Choroid plexus epithelial cell (primary cell): ENCODE measurements around the gene PREX1.

Experiments used
- DNase-seq: peaks from one replicate; pipeline ENCODE4 v3.0.0-alpha.2; 2010; ENCODE audit warnings: low read depth
- H3K4me3 ChIP-seq: 2 replicates; pipeline ENCODE4 v1.5.1; 2011; ENCODE audit warnings: low read depth, mild to moderate bottlenecking, control low read depth, low read length, moderate library complexity
- TF ChIP-seq, protein P1 (sequence below): conservative IDR thresholded peaks from 2 replicates; pipeline ENCODE4 v1.5.1; 2011; ENCODE audit warnings: low read depth, mild to moderate bottlenecking, control low read depth, inconsistent platforms, low read length, moderate library complexity

PREX1 gene

DNA sequence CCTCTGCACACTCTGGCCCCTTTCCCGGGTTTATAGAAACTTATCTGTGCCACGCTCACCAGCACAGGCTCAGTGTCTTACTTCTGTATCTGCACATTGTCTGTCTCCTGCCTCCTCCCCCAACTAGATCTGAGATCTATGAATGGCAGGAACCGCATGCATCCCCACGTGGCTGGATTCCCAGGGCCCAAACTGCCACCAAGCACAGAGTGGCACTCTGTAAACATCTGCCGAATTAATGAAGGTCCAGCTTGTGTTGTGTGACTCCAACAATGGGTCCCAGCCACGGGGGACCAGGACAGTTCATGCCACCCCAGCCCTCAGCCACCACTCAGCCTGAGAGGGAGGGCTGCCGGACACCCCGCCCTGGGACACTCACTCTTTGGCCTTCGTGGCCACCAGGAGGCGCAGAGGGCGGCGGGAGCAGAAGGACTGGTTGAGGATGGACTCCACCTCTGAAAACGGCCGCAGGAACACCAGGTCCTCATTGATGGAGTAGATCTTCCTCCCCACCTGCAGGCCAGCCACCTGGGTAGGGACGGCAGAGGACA, 171.1 kb downstream of the PREX1 start:
- no peak overlapping the region for H3K4me3 ChIP-seq
- TF ChIP-seq, protein P1, sequence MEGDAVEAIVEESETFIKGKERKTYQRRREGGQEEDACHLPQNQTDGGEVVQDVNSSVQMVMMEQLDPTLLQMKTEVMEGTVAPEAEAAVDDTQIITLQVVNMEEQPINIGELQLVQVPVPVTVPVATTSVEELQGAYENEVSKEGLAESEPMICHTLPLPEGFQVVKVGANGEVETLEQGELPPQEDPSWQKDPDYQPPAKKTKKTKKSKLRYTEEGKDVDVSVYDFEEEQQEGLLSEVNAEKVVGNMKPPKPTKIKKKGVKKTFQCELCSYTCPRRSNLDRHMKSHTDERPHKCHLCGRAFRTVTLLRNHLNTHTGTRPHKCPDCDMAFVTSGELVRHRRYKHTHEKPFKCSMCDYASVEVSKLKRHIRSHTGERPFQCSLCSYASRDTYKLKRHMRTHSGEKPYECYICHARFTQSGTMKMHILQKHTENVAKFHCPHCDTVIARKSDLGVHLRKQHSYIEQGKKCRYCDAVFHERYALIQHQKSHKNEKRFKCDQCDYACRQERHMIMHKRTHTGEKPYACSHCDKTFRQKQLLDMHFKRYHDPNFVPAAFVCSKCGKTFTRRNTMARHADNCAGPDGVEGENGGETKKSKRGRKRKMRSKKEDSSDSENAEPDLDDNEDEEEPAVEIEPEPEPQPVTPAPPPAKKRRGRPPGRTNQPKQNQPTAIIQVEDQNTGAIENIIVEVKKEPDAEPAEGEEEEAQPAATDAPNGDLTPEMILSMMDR: no peak
- DNase-seq: no peak

DNA sequence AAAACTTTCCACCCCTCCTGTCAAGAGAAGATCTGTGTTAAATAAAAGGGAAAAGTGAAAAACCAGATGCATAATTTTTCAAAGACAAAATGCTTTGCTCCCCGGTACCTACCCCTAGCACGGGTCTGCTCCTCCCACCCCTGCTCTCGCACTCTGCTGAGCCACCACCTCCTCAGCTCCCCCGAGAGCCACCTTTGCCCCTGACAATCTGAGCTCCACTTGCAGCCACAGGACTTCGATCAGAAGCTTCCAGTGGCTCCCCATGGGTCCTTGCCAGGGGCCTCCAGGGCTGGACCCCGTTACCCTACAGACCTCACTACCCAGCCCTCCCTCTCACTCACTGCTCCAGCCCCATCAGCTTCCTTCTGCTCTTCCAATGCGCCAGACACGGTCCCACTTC, 171.7 kb downstream of the PREX1 start:
- TF ChIP-seq, protein P1: no peak
- no peak overlapping the region for H3K4me3 ChIP-seq
- no peak for DNase-seq

DNA sequence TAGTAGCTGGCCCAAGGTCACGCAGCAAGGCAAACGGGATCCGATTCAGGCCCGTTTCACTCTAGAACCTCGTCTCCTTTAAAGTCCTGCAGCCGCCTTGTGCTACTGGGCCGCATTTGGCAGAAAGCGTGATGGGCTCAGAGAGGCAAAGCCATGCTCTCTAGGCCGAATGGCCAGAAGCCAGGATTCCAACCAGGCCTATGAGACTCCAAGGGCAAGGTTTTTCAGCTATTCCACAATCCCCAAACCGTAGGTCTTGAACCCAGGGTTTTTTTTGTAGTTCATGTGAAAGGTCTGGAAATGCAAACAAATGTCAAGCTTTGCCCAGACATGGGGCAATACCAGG, 174.1 kb downstream of the PREX1 start:
- no peak for DNase-seq
- H3K4me3 ChIP-seq: no peak overlapping the region
- TF ChIP-seq, protein P1: no peak

DNA sequence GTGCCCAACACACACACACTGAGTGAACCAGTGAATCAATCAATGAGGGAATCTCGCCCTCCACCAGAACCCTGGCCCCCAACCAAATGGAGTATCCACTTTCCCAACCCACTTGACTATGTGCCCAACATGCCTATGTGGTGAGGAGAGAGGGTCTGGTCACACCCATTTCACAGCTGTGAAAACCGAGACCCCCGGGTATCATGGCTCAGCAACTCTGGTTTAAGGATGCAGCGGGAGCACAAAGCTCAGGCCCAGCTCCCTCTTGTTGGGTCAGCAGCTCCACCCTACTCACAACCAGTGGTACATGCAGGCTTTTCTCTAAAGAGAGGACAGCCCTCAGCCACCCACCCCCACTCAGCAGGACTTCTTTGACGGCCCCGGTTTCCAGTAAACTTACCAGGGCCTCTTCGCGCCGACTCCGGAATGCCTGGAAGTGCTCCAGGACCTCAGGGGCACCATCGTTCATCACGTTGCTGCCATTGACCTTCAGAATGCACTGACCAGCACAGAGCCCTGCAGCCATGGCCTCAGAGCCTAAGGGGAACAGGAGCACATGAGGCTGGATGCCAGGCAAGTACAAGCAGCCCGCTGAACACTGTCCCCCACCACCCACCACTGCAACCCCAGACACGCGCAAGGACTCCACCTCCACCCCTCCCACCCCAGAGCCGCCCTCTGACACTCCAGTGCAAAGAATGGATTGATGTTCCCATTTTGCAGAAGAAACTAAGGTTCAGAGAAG, 174.7 kb downstream of the PREX1 start:
- no peak overlapping the region for H3K4me3 ChIP-seq
- no peak for DNase-seq
- TF ChIP-seq, protein P1: no peak

DNA sequence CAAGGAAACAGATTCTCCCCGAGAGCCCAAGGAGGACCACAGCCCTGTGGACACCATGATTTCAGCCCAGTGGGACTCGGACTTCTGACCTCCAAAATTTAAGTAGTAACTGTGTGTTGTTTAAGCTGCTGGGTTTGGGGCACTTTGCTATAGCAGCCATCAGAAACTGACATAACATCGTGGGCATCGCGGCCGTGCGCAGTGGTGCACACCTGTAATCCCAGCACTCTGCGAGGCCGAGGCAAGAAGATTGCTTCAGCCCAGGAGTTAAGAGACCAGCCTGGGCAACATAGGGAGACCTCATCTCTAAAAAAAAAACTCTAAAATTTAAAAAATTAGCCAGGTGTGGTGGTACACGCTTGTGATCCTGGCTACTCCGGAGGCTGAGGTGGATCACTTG, 175.8 kb downstream of the PREX1 start:
- TF ChIP-seq, protein P1: no peak
- H3K4me3 ChIP-seq: no peak overlapping the region
- no peak for DNase-seq

DNA sequence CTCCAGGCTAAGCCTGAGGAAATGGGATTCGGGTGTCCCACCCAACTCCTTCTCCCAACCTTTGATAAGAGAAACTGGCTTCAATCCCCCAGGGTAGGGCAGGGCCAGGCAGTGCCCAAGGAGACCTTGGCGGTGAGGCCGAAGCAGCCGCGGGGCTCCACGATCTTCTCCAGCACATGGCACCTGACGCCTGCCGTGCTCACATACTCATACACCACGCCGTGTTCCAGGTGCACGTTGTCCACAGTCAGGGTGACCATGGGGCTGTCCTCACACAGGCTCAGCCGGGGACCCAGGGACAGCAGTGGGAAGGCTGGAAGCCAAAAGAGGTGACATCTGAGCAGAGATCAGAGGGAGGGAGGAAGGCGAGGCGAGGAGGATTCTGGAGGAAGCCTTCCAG, 176.5 kb downstream of the PREX1 start:
- DNase-seq: no peak
- TF ChIP-seq, protein P1: no peak

DNA sequence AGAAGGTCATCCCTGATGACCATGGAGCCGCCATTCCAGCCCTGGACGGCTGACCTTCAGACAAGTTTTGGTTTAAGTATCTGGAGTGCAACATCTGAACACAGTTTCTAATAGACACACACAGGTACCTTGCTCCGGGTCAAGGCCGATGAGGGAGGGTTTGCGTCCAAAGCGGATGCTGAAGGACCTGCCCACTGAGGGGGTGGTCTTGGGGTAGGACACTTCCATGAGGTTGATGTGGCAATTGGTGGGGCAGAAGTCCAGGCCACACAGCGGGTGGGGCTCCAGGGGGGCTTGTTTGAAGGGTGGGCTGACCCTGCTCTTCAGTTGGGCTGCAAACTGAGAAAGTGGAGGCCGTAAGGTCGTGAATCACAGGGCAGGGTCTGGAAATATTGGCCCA, 177.9 kb downstream of the PREX1 start:
- TF ChIP-seq, protein P1: no peak
- no peak overlapping the region for H3K4me3 ChIP-seq
- no peak for DNase-seq

More for the DNA sequence above, 176.5 kb downstream of the PREX1 start:
- no peak overlapping the region for H3K4me3 ChIP-seq
